Mammary epithelial cell (primary cell): ENCODE measurements around the gene FFAR4.

ENCODE experiments used
- CTCF ChIP-seq, 2 donors: IDR thresholded peaks in 1 of 2; conservative IDR thresholded peaks in 1 of 2; 2 replicates each; pipeline ENCODE4 v1.5.1; 2011 to 2012; ENCODE audit warnings: inconsistent platforms in 2 of 2, low read length in 2 of 2, mild to moderate bottlenecking in 2 of 2, control low read depth in 1 of 2, low read depth in 1 of 2; ENCODE audit not compliant: insufficient read depth in 1 of 2; ENCODE audit errors: extremely low read depth in 1 of 2
- EZH2 ChIP-seq: IDR thresholded peaks from 2 replicates; pipeline ENCODE4 v1.6.1; 2012; ENCODE audit warnings: low read length, inconsistent platforms, borderline replicate concordance

- TF ChIP-seq EZH2 (no peak), CTCF (conservative IDR thresholded peaks at IDR 0.05 in 1 of 2, IDR thresholded peaks at IDR 0.05 in 1 of 2; ENCODE audit: extremely low read depth in 1 of 2, insufficient read depth in 1 of 2, low read depth in 1 of 2, low read length in 2 of 2) (no peak)
These were observed 63.3 kb downstream of the FFAR4 start for GRCh38 chr10:93629647-93630305.
